Cardiac muscle cell (in vitro differentiated cells and primary cell): ENCODE results near the gene LRRC49. TPM values are rescaled to one million over a fixed set of nuclear protein-coding genes. Genes with fewer than 3 reads are reported as not detected.
A peak's percentile ranks its signal among the peaks of the same experiment; 100 is the strongest.

Experiments used
- DNase-seq, 2 donors: peaks; one replicate each; pipeline versions ENCODE4 v3.0.0 to v3.0.0-alpha.2; 2010 to 2017; ENCODE audit warnings: low read depth in 1 of 2, low spot score in 1 of 2
- H3K27ac ChIP-seq: fragments of 200-600 bp; sonication (generic); 2 replicates; pipeline ENCODE4 v1.5.1; 2016
- H3K27me3 ChIP-seq: fragments of 200-600 bp; sonication (generic); 2 replicates; pipeline ENCODE4 v1.6.0; 2016; ENCODE audit warnings: control low read depth
- H3K36me3 ChIP-seq: fragments of 200-600 bp; sonication (generic); 2 replicates; pipeline ENCODE4 v1.5.1; 2016; ENCODE audit warnings: control low read depth
- H3K4me1 ChIP-seq: fragments of 200-600 bp; sonication (generic); 2 replicates; pipeline ENCODE4 v1.8.1; 2017; ENCODE audit warnings: low read depth, mild to moderate bottlenecking, mixed run types
- H3K4me3 ChIP-seq: fragments of 200-600 bp; sonication (generic); 2 replicates; pipeline ENCODE4 v1.5.1; 2016; ENCODE audit warnings: mild to moderate bottlenecking
- H3K9me3 ChIP-seq: fragments of 200-600 bp; sonication (generic); 2 replicates; pipeline ENCODE4 v1.5.1; 2017; ENCODE audit warnings: low read depth, mild to moderate bottlenecking, control low read depth
- CTCF ChIP-seq: IDR thresholded peaks from 2 replicates; pipeline ENCODE4 v1.5.1; 2012; ENCODE audit warnings: low read depth, mild to moderate bottlenecking, low read length
- polyA plus RNA-seq: library from polyadenylated mRNA; unstranded; fragments of >200 nt; fragmentation: Nextera tagmentation; extraction: Ambion mirVana; gene quantifications from 2 replicates; pipeline ENCODE4 v1.2.1, GENCODE V29; 2016
- total RNA-seq: library from RNA; depleted of rRNA; stranded (reverse); fragments of >200 nt; gene quantifications from 2 replicates; pipeline ENCODE4 v1.2.3, GENCODE V29; 2016

Gene LRRC49
- total and polyA plus RNA-seq, 2 experiments from 2014 or later = 11.6 to 12.5 TPM

GRCh38 chr15:70880781-70881180 lies 11.8 kb upstream of the LRRC49 start:
- no peak overlapping the region for H3K27ac ChIP-seq

GRCh38 chr15:70882361-70882760 lies 10.3 kb upstream of the LRRC49 start:
- TF ChIP-seq CTCF = no peak
- H3K9me3 ChIP-seq = no peaks in the 10 kb centered on the region
- no peaks in the 10 kb centered on the region for H3K27me3 ChIP-seq
- H3K36me3 ChIP-seq = peaks cover 7% of the 10 kb centered on the region
- no peak for DNase-seq
- H3K27ac ChIP-seq = no peak overlapping the region
- H3K4me3 ChIP-seq = no peak overlapping the region
- H3K4me1 ChIP-seq = no peaks in the 10 kb centered on the region

More at GRCh38 chr15:70880781-70881180, 11.8 kb upstream of the LRRC49 start:
- no peak for TF ChIP-seq CTCF
- H3K36me3 ChIP-seq = peaks cover 7% of the 10 kb centered on the region
- H3K9me3 ChIP-seq = no peaks in the 10 kb centered on the region
- no peak for DNase-seq
- no peaks in the 10 kb centered on the region for H3K4me1 ChIP-seq
- no peaks in the 10 kb centered on the region for H3K27me3 ChIP-seq
- H3K4me3 ChIP-seq = no peak overlapping the region

GRCh38 chr15:70892912-70893560 lies 410 bp downstream of the LRRC49 start:
- H3K4me3 ChIP-seq = peak overlapping the region; percentile 81
- H3K27ac ChIP-seq = no peak overlapping the region
- TF ChIP-seq CTCF = peak; percentile 69
- DNase-seq = peak; percentile 57 to 77
- no peaks in the 10 kb centered on the region for H3K36me3 ChIP-seq
- H3K4me1 ChIP-seq = no peaks in the 10 kb centered on the region
- no peaks in the 10 kb centered on the region for H3K9me3 ChIP-seq
- H3K27me3 ChIP-seq = no peaks in the 10 kb centered on the region

GRCh38 chr15:70902107-70902506 lies 9.5 kb downstream of the LRRC49 start:
- peaks cover 5% of the 10 kb centered on the region for H3K4me1 ChIP-seq
- no peak overlapping the region for H3K4me3 ChIP-seq
- H3K27me3 ChIP-seq = no peaks in the 10 kb centered on the region
- H3K27ac ChIP-seq = no peak overlapping the region
- H3K9me3 ChIP-seq = no peaks in the 10 kb centered on the region
- DNase-seq = peak in 1 of 2 donors; percentile 74
- H3K36me3 ChIP-seq = no peaks in the 10 kb centered on the region
- TF ChIP-seq CTCF = no peak

- no peak overlapping the region for H3K4me3 ChIP-seq
- no peak for TF ChIP-seq CTCF
- peaks cover 14% of the 10 kb centered on the region for H3K4me1 ChIP-seq
- H3K27ac ChIP-seq = no peak overlapping the region
- H3K27me3 ChIP-seq = no peaks in the 10 kb centered on the region
- H3K36me3 ChIP-seq = no peaks in the 10 kb centered on the region
- peak in 1 of 2 donors; percentile 40 for DNase-seq
- no peaks in the 10 kb centered on the region for H3K9me3 ChIP-seq
Observed at GRCh38 chr15:70906842-70907241, 14.2 kb downstream of the LRRC49 start.
